K562 (cell line): ENCODE results near the gene TDRD12. TPM values are rescaled to one million over a fixed set of nuclear protein-coding genes. Genes with fewer than 3 reads are reported as not detected.

Source experiments
- ATAC-seq: fragments of 200-7000 bp; cut with Tn5 transposase; 3 replicates; pipeline ENCODE4 v1.9.1; 2020; ENCODE audit warnings: moderate library complexity
- BruUV-seq: library from RNA; stranded (reverse); fragments of 400-500 nt; replicated peaks from 2 replicates; lab custom pipeline; 2021; lab: Mats Ljungman, UMichigan
- CTCF ChIA-PET: fragments of 300-600 bp; formaldehyde crosslinking; extraction: SDS; loops from one replicate; lab custom pipeline; 2021; ENCODE audit warnings: low intra/inter-chr PET ratio; lab: Yijun Ruan, JAX
- POLR2A ChIA-PET: fragments of 300-600, 350-650 bp; sonication (Branson Sonifier 250); formaldehyde crosslinking; extraction: SDS; loops from one replicate; lab custom pipeline; 2021; ENCODE audit warnings: antibody characterized with exemption, inconsistent platforms; lab: Yijun Ruan, JAX
- DNase-seq, 4 experiments: peaks; one replicate each; pipeline versions ENCODE4 v3.0.0 to v3.0.0-alpha.2; 2011 to 2018; ENCODE audit warnings: low spot score in 3 of 4, mixed read lengths in 3 of 4; ENCODE audit errors: extremely low read depth in 1 of 4
- FAIRE-seq: peaks from 2 replicates; lab custom pipeline; 2011; peaks lifted over from hg19 to GRCh38; lab: Jason Lieb, UNC
- H2AFZ ChIP-seq: 2 replicates; pipeline ENCODE4 v1.6.0; 2011; ENCODE audit warnings: low read depth, low read length, control low read depth, inconsistent platforms
- H3K27ac ChIP-seq: fragments of 200-600 bp; 3 replicates; pipeline ENCODE4 v1.8.0; 2011; ENCODE audit warnings: low read depth, mild to moderate bottlenecking, control low read depth, inconsistent platforms, low read length, moderate library complexity, mixed read lengths; ENCODE audit errors: extremely low read depth
- H3K27me3 ChIP-seq, 2 experiments: fragments of 300-600 bp in 1 of 2; 2 replicates in 1 of 2; 3 replicates in 1 of 2; pipeline versions ENCODE4 v1.6.0 to v1.8.0; 2011; ENCODE audit warnings: inconsistent platforms in 2 of 2, low read length in 2 of 2, mild to moderate bottlenecking in 1 of 2, mixed read lengths in 1 of 2, moderate library complexity in 1 of 2; ENCODE audit not compliant: control insufficient read depth in 2 of 2, insufficient read depth in 2 of 2
- H3K36me3 ChIP-seq: fragments of 300-600 bp; 3 replicates; pipeline ENCODE4 v1.8.0; 2011; ENCODE audit warnings: mild to moderate bottlenecking, low read length, inconsistent platforms; ENCODE audit not compliant: control insufficient read depth, insufficient read depth
- H3K4me1 ChIP-seq, 2 experiments: fragments of 200-600 bp in 1 of 2; replicated peaks in 1 of 2; 2 replicates in 1 of 2; 3 replicates in 1 of 2; pipeline versions ENCODE4 v1.5.1 to v1.8.0; 2011; ENCODE audit warnings: inconsistent platforms in 2 of 2, low read length in 2 of 2, mild to moderate bottlenecking in 1 of 2, mixed read lengths in 1 of 2, moderate library complexity in 1 of 2; ENCODE audit not compliant: control insufficient read depth in 2 of 2, insufficient read depth in 2 of 2
- H3K4me2 ChIP-seq: 2 replicates; pipeline ENCODE4 v1.6.1; 2011; ENCODE audit warnings: low read length, control low read depth, inconsistent platforms, mixed read lengths; ENCODE audit not compliant: insufficient read depth
- H3K4me3 ChIP-seq: fragments of 200-600 bp; sonication (generic), shearing (Covaris generic); 2 replicates; pipeline ENCODE4 v1.5.1; 2016; ENCODE audit warnings: control low read depth, inconsistent platforms
- H3K79me2 ChIP-seq: fragments of 200-600 bp; 3 replicates; pipeline ENCODE4 v1.8.0; 2011; ENCODE audit warnings: low read length, inconsistent platforms; ENCODE audit not compliant: control insufficient read depth, insufficient read depth
- H3K9ac ChIP-seq, 2 experiments: 2 replicates each; pipeline versions ENCODE4 v1.6.0 to v1.6.1; 2011; ENCODE audit warnings: low read depth in 2 of 2, low read length in 2 of 2, control low read depth in 1 of 2, inconsistent platforms in 1 of 2, mild to moderate bottlenecking in 1 of 2, mixed read lengths in 1 of 2; ENCODE audit not compliant: insufficient read depth in 1 of 2
- H3K9me1 ChIP-seq: one replicate; pipeline ENCODE4 v1.6.0; 2011; ENCODE audit warnings: inconsistent platforms, mild to moderate bottlenecking, low read length, moderate library complexity; ENCODE audit not compliant: control insufficient read depth, insufficient read depth
- H3K9me3 ChIP-seq: replicated peaks from 2 replicates; pipeline ENCODE4 v1.5.1; 2011; ENCODE audit warnings: low read depth, low read length, inconsistent platforms; ENCODE audit not compliant: control insufficient read depth, insufficient read depth
- H4K20me1 ChIP-seq: replicated peaks from 2 replicates; pipeline ENCODE4 v1.6.1; 2011; ENCODE audit warnings: low read length, inconsistent platforms, mixed read lengths; ENCODE audit not compliant: control insufficient read depth, insufficient read depth
- in situ Hi-C: fragments of 300-500 bp; cut with MboI; formaldehyde crosslinking; loops from 4 replicates; pipeline ENCODE4 v1.15.0; 2018; ENCODE audit warnings: inconsistent platforms, mixed read lengths
- intact Hi-C: fragments of 100-400 bp; cut with micrococcal nuclease; formaldehyde crosslinking; loops from 2 replicates; pipeline ENCODE4 v1.14.2; 2022
- polyA plus RNA-seq, 8 experiments: library from polyadenylated mRNA; depleted of rRNA in 4 of 8; stranded (reverse) in 5 of 8; unstranded in 3 of 8; fragments of >200 nt; fragmentation: Nextera tagmentation in 2 of 8; fragmentation: Illumina TruSeq in 1 of 8; extraction: Ambion mirVana in 2 of 8; extraction: Trizol in 1 of 8; gene quantifications; 2 replicates each; pipeline versions ENCODE4 v1.2.1 to v1.2.3, GENCODE V29; 2011 to 2014; ENCODE audit warnings: inconsistent platforms in 1 of 8, missing spikeins in 1 of 8
- total RNA-seq, 7 experiments: library from RNA; depleted of rRNA in 6 of 7; stranded (reverse); fragments of >200 nt in 6 of 7; fragmentation: Illumina TruSeq in 2 of 7; extraction: Trizol in 2 of 7; gene quantifications; 2 replicates each; pipeline versions ENCODE4 v1.2.1 to v1.2.3, GENCODE V29; 2011 to 2021; ENCODE audit warnings: low replicate concordance in 1 of 7
- TF ChIP-seq, protein P1 (sequence below): sonication (generic); formaldehyde crosslinking; IDR thresholded peaks from 2 replicates; pipeline ENCODE4 v1.8.0; 2022; ENCODE audit warnings: mild to moderate bottlenecking, missing genetic modification reagents

Gene TDRD12
- total and polyA plus RNA-seq, 9 of the 15 experiments (the other 6 are each of a cell fraction or from before 2014, with no cell fraction given), result 0.03 TPM; not detected in 8

DNA sequence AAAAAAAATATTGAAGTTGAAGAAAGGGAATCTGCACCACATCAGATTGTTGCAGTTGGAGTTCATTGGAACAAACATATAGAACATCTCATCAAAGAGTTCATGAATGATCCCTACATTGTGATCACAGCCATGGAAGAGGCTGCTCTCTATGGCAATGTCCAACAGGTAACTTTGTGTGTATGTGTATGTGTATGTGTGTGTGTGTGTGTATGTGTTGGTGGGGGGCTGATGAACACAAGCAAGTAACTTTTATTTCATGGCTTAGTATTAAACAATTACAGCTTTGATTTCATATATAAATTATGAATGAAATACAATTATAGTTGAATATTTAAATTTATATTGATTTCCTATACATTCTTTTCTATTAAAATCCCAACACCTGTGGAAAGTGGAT lies 80.6 kb downstream of the TDRD12 start:
- Histone ChIP-seq H3K4me2 (no peak overlapping the region), H3K27me3 (peaks cover 21 to 41% of the 10 kb centered on the region in 2 experiments; a peak in 3 of 5 replicates), H3K9ac (no peak overlapping the region), H4K20me1 (no peaks in the 10 kb centered on the region), H3K9me3 (no peaks in the 10 kb centered on the region), H3K9me1 (no peaks in the 10 kb centered on the region), H3K4me1 (peaks cover 0 to 9% of the 10 kb centered on the region in 2 experiments; a peak in 3 of 5 replicates), H3K4me3 (no peak overlapping the region), H3K27ac (no peak overlapping the region), H2AFZ (no peak overlapping the region), H3K79me2 (no peaks in the 10 kb centered on the region), H3K36me3 (no peaks in the 10 kb centered on the region)
- DNase-seq (no peak), FAIRE-seq (no peak), ATAC-seq (no peak)
- no TSS peak for BruUV-seq
- ChIA-PET CTCF (no interaction called here), POLR2A (no interaction called here)
- intact Hi-C loops (no loop called here), in situ Hi-C loops (no loop called here)
- TF ChIP-seq, protein P1, sequence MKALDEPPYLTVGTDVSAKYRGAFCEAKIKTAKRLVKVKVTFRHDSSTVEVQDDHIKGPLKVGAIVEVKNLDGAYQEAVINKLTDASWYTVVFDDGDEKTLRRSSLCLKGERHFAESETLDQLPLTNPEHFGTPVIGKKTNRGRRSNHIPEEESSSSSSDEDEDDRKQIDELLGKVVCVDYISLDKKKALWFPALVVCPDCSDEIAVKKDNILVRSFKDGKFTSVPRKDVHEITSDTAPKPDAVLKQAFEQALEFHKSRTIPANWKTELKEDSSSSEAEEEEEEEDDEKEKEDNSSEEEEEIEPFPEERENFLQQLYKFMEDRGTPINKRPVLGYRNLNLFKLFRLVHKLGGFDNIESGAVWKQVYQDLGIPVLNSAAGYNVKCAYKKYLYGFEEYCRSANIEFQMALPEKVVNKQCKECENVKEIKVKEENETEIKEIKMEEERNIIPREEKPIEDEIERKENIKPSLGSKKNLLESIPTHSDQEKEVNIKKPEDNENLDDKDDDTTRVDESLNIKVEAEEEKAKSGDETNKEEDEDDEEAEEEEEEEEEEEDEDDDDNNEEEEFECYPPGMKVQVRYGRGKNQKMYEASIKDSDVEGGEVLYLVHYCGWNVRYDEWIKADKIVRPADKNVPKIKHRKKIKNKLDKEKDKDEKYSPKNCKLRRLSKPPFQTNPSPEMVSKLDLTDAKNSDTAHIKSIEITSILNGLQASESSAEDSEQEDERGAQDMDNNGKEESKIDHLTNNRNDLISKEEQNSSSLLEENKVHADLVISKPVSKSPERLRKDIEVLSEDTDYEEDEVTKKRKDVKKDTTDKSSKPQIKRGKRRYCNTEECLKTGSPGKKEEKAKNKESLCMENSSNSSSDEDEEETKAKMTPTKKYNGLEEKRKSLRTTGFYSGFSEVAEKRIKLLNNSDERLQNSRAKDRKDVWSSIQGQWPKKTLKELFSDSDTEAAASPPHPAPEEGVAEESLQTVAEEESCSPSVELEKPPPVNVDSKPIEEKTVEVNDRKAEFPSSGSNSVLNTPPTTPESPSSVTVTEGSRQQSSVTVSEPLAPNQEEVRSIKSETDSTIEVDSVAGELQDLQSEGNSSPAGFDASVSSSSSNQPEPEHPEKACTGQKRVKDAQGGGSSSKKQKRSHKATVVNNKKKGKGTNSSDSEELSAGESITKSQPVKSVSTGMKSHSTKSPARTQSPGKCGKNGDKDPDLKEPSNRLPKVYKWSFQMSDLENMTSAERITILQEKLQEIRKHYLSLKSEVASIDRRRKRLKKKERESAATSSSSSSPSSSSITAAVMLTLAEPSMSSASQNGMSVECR (CRISPR knock-in tag), result no peak
